LNCaP clone FGC (cell line): Measurements from ENCODE around the gene DNAJC15.

Source experiments
- DNase-seq: peaks from one replicate; pipeline ENCODE4 v3.0.0-alpha.2; 2011; ENCODE audit warnings: low read depth
- H3K4me3 ChIP-seq: 2 replicates; pipeline ENCODE4 v1.5.1; 2011; ENCODE audit warnings: mild to moderate bottlenecking, low read depth, low read length, control low read depth
- TF ChIP-seq, protein P1 (sequence below): IDR thresholded peaks from 2 replicates; pipeline ENCODE4 v1.5.1; 2012; ENCODE audit warnings: mild to moderate bottlenecking; ENCODE audit not compliant: control insufficient read depth, insufficient read depth; ENCODE audit errors: extremely low read depth

Gene DNAJC15

DNA sequence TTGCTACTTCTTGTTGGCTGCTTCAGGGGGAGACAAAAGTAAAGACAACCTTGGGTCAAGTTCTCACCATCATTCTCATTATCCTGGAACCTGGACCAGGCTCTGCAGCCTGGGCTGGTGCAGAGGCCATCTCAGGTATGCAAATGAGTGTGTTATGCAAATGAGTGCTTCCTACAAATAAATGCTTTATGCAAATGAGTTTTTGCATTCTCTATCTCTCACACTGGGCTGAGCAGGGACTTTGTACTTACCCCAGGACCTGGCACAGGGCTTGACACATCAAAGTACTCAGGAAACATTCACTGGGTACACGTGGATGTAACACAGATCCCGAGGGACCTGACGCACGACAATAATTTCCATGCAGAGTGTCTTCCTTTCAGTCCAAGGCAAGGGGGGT, 103.0 kb downstream of the DNAJC15 start:
- no peak overlapping the region for H3K4me3 ChIP-seq
- TF ChIP-seq, protein P1, sequence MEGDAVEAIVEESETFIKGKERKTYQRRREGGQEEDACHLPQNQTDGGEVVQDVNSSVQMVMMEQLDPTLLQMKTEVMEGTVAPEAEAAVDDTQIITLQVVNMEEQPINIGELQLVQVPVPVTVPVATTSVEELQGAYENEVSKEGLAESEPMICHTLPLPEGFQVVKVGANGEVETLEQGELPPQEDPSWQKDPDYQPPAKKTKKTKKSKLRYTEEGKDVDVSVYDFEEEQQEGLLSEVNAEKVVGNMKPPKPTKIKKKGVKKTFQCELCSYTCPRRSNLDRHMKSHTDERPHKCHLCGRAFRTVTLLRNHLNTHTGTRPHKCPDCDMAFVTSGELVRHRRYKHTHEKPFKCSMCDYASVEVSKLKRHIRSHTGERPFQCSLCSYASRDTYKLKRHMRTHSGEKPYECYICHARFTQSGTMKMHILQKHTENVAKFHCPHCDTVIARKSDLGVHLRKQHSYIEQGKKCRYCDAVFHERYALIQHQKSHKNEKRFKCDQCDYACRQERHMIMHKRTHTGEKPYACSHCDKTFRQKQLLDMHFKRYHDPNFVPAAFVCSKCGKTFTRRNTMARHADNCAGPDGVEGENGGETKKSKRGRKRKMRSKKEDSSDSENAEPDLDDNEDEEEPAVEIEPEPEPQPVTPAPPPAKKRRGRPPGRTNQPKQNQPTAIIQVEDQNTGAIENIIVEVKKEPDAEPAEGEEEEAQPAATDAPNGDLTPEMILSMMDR: no peak
- DNase-seq: no peak

DNA sequence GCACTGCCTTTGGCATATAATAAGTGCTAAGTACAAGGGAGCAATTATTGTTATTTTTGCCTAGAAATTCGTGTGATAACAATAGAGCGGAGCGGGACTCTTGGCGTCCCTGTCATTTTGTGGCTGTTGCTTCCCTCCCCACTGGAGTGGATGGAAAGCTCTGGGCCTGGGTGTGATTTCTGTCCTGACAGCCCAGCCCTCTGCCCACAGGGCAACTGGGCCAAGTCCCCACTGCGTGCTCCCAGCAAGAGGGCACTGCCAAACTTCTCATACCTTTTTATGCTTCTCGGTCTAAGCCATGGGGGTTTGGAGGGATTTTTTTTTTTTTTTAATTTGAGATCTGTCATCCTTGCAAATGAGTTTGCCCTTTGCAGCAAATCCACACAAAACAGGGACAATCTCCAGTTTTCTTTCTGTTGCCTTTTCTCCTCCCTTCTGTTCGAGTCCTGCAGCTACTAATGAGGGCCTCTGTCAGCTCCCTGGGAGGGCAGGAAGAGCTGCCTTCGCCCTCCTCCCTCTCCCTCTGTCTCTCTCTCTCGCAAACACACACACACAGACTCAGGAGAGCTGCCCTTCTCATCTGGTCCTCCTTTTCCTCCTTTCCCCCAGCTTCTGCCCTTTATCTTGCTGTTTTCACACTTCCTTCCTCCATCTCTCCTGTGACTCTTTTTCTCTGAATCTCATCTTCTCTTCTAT, 103.9 kb downstream of the DNAJC15 start:
- TF ChIP-seq, protein P1: no peak
- H3K4me3 ChIP-seq: no peak overlapping the region
- no peak for DNase-seq

DNA sequence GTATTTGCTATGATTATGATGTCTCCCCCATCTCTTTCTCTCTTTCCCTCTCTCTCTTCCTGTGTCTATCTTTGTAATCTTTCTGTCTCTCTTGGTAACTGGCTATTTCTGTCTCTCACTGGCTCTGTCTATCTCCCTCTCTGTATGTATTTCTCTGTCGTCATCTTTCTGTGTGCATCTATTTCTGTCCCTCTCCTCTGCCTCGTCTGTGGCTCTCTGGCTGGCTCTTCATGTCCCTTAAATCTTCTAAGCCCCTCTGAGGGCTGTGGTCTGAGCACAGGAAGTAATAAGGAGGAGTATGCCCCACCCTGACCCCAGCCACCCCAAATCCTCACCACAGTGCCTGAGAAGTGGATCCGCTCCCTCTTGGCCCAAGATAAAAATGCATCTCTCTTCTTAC, 104.4 kb downstream of the DNAJC15 start:
- no peak for DNase-seq
- H3K4me3 ChIP-seq: no peak overlapping the region
- TF ChIP-seq, protein P1: no peak

DNA sequence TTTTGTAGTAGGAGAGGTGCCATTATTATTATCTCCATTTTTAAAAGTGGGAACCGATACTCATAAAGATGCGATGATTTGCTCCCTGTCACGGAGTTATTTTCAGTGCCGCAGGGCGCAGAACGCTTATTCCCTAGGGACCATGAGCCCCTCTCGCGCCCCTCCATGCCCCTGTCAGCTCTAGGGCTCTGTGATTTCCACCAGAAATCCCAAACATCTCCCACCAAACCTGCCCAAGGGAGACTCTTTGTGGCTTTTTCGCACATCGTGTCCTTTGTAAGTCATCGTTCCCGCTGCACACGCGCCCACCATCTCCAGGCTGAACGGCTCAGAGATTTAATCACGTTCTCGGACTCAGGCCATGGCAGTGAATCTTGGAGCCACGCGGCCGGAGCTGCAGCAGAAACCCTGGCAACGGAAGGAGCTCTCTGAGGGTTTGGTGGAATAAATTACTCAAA, 105.1 kb downstream of the DNAJC15 start:
- no peak overlapping the region for H3K4me3 ChIP-seq
- DNase-seq: no peak

DNA sequence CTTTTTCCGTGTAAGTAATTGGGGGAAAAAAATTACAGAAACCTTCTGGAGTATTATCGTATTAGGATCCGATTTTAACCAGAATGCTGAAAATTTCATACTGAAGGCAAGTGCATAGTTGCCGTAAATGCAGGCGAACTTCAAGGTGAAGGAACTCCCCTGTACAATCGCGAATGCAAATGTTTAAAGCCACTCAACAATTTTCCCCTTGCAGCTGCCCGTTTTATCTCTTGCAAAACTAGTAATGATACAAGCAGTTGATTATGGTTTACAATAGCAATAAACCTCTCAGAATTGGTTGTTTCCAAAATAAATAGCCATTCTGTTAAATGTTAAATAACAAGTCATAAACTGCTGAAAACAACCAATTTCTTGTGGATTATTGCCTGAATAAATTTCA, 105.7 kb downstream of the DNAJC15 start:
- no peak for DNase-seq
- TF ChIP-seq, protein P1: no peak
- H3K4me3 ChIP-seq: no peak overlapping the region

More for the DNA sequence above, 105.1 kb downstream of the DNAJC15 start:
- TF ChIP-seq, protein P1: no peak

DNA sequence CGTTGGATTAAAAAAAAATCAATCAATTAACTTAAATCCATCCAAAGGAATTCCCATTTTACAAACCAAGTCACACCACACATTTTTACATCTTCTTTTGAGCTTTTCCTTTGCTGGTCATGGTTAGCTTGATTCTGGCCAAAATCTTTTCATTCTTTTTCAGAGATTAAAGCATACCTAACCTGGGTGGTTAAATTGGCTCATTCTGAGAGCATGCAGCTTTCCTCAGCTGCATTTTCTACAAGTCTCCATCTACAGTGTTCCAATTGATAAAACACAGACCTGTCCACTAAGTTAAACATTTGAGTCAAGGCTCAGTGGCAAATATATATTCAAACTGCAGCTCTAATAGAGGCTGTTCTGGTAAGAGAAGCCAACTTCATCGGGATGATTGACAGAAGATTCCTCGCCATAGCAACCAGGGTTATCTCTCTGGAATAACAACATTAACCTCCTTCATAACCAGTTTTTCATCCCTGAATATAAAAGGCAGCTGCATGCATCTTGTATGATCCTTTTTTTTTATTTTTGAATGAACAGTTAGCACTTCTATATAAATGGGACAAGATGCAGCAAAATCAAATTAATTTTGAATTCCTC, 106.2 kb downstream of the DNAJC15 start:
- TF ChIP-seq, protein P1: no peak
- no peak overlapping the region for H3K4me3 ChIP-seq
- no peak for DNase-seq
